ENCODE data around the gene DENND5B. TPM values are rescaled to one million over a fixed set of nuclear protein-coding genes. Genes with fewer than 3 reads are reported as not detected.

The DENND5B gene
- total RNA-seq, 4 donors from 2014 or later = 15.7 to 19.1 (median 18.5) TPM

DNA sequence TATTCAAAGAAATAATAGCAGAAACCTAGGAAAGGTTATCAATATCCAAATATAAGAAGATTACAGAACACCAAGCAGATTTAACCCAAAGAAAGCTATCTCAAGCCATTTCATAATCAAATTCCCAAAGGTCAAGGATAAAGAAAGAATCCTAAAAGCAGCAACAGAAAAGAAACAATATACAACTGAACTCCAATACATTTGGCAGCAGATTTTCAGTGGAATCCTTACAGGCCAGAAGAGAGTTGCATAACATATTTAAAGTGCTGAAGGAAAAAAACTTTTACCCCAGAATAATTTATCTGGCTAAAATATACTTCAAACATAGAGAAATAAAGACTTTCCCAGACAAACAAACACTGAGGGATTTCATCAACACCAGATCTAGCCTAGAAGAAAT, 54.3 kb downstream of the DENND5B start:
- intact Hi-C loops (cut with DNase I) = no loop called here
- DNase-seq (ENCODE audit: extremely low spot score) = no peak
- no peaks in the 10 kb centered on the region for H3K27me3 ChIP-seq
- no peaks in the 10 kb centered on the region for H3K36me3 ChIP-seq
- H3K4me3 ChIP-seq = no peak overlapping the region
- peaks cover 0 to 5% (median 0%) of the 10 kb centered on the region in 4 donors for H3K9me3 ChIP-seq
- no peak overlapping the region for H3K27ac ChIP-seq (replicated peaks in 1 of 4)
- TF ChIP-seq POLR2AphosphoS5 (IDR thresholded peaks at IDR 0.05) = no peak
- TF ChIP-seq, protein P1, sequence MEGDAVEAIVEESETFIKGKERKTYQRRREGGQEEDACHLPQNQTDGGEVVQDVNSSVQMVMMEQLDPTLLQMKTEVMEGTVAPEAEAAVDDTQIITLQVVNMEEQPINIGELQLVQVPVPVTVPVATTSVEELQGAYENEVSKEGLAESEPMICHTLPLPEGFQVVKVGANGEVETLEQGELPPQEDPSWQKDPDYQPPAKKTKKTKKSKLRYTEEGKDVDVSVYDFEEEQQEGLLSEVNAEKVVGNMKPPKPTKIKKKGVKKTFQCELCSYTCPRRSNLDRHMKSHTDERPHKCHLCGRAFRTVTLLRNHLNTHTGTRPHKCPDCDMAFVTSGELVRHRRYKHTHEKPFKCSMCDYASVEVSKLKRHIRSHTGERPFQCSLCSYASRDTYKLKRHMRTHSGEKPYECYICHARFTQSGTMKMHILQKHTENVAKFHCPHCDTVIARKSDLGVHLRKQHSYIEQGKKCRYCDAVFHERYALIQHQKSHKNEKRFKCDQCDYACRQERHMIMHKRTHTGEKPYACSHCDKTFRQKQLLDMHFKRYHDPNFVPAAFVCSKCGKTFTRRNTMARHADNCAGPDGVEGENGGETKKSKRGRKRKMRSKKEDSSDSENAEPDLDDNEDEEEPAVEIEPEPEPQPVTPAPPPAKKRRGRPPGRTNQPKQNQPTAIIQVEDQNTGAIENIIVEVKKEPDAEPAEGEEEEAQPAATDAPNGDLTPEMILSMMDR (IDR thresholded peaks at IDR 0.05) = no peak
- no peak for TF ChIP-seq EP300 (IDR thresholded peaks at IDR 0.05)
- TF ChIP-seq POLR2A (IDR thresholded peaks at IDR 0.05; ENCODE audit: low read depth) = no peak
- H3K4me1 ChIP-seq = peaks cover 9 to 32% (median 22%) of the 10 kb centered on the region in 4 donors

DNA sequence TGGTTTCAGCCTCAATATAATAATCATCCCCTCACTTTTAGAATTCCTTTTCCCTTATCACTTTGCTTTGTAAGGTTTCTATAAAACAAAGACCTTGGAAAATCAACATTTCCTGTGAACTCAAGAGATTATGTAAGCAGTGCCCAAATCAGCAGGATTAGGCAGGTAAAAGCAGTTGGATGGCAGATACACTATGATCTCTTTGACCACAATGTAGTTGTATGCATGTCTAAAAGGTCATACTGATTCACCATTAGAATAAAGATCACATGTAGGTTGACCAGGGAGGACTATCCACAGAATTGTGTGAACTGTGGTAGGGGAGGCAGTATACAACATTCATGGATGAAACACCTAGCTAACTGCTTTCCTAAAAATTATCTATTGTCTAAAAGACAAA, 57.5 kb downstream of the DENND5B start:
- Histone ChIP-seq H3K27ac (replicated peaks in 1 of 4) (no peak overlapping the region), H3K9me3 (no peaks in the 10 kb centered on the region), H3K4me1 (peaks cover 9 to 32% (median 22%) of the 10 kb centered on the region in 4 donors), H3K4me3 (no peak overlapping the region), H3K27me3 (no peaks in the 10 kb centered on the region), H3K36me3 (no peaks in the 10 kb centered on the region)
- intact Hi-C loops (cut with DNase I) = no loop called here
- DNase-seq (ENCODE audit: extremely low spot score) = no peak
- TF ChIP-seq EP300 (IDR thresholded peaks at IDR 0.05) = no peak
- TF ChIP-seq POLR2A (IDR thresholded peaks at IDR 0.05; ENCODE audit: low read depth) = no peak
- no peak for TF ChIP-seq POLR2AphosphoS5 (IDR thresholded peaks at IDR 0.05)
- TF ChIP-seq, protein P1 (IDR thresholded peaks at IDR 0.05) = no peak

DNA sequence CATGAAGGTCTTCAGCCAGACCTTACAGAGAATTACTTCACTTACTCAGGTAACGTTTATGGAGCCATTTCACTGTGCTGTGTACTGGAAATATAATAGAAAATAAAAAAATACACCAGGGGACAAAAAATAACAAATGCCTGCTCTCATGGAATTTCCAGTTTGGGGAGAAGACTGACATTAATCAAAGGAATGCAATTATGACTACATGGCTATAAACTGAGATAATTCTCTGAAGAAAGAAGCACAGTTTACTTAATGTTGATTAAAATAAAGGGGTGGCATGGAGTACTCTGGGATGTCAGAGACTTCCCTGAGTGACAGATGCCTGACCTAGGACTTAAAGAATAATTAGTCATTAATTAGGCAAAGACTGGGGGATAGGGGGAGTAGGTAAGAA, 59.0 kb downstream of the DENND5B start:
- no peak for DNase-seq (ENCODE audit: extremely low spot score)
- intact Hi-C loops (cut with DNase I) = no loop called here
- Histone ChIP-seq H3K36me3 (no peaks in the 10 kb centered on the region), H3K27ac (replicated peaks in 1 of 4) (no peak overlapping the region), H3K4me1 (peaks cover 13 to 33% (median 23%) of the 10 kb centered on the region in 4 donors), H3K4me3 (no peak overlapping the region), H3K9me3 (no peaks in the 10 kb centered on the region), H3K27me3 (no peaks in the 10 kb centered on the region)
- WGBS = 75% methylated on average over 1 of the region's 1 CpG
- TF ChIP-seq, protein P1 (IDR thresholded peaks at IDR 0.05) = no peak
- TF ChIP-seq POLR2AphosphoS5 (IDR thresholded peaks at IDR 0.05) = no peak
- no peak for TF ChIP-seq EP300 (IDR thresholded peaks at IDR 0.05)
- TF ChIP-seq POLR2A (IDR thresholded peaks at IDR 0.05; ENCODE audit: low read depth) = no peak

DNA sequence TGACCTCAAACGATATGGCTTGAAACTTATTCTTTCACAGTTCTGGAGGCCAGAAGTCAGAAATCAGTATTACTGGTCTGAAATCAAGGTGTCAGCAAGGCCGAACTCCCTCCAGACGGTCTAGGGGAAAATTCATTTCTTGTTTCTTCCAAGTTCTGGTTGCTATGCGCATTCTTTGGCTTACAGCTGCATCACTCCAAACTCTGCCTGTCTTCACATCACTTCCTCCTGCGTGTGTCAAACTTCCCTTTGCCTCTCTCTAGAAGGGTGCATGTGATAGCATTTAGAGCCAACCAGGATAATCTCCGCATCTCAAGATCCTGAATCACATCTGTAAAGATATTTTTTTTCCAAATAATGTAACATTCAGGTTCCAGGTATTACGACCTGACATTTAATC, 62.8 kb downstream of the DENND5B start:
- peaks cover 5 to 24% (median 16%) of the 10 kb centered on the region in 4 donors for H3K4me1 ChIP-seq
- H3K36me3 ChIP-seq = no peaks in the 10 kb centered on the region
- intact Hi-C loops (cut with DNase I) = no loop called here
- no peaks in the 10 kb centered on the region for H3K27me3 ChIP-seq
- TF ChIP-seq POLR2AphosphoS5 (IDR thresholded peaks at IDR 0.05) (no peak), EP300 (IDR thresholded peaks at IDR 0.05) (no peak)
- no peak overlapping the region for H3K27ac ChIP-seq (replicated peaks in 1 of 4)
- H3K4me3 ChIP-seq = no peak overlapping the region
- DNase-seq (ENCODE audit: extremely low spot score) = no peak
- H3K9me3 ChIP-seq = no peaks in the 10 kb centered on the region
- 91% methylated on average over 7 of the region's 7 CpGs for WGBS

DNA sequence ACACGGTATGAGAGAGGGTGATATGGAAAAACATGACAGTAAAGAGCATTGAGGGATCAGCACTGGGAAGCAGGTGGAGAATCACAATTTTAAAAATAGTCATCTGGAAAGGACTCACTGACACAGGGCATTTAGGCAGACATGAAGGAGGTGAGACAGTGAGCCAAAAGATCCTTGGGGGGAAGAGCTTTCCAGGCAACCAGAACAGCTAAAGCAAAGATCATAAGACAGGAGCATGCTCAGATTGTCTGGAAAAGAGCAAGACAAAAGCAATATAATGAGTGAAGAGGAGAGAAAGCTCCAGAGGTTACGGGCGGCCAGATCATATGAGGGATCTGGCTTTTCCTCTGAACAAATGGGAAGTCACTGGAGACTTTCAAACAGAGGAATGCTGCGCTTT, 63.9 kb downstream of the DENND5B start:
- Histone ChIP-seq H3K36me3 (no peaks in the 10 kb centered on the region), H3K27ac (replicated peaks in 1 of 4) (no peak overlapping the region), H3K4me3 (no peak overlapping the region), H3K4me1 (peaks cover 9 to 20% (median 17%) of the 10 kb centered on the region in 4 donors), H3K27me3 (no peaks in the 10 kb centered on the region), H3K9me3 (no peaks in the 10 kb centered on the region)
- 95% methylated on average over 4 of the region's 4 CpGs for WGBS
- intact Hi-C loops (cut with DNase I) = no loop called here
- TF ChIP-seq POLR2A (IDR thresholded peaks at IDR 0.05; ENCODE audit: low read depth) (no peak), POLR2AphosphoS5 (IDR thresholded peaks at IDR 0.05) (no peak), EP300 (IDR thresholded peaks at IDR 0.05) (no peak)
- TF ChIP-seq, protein P1 (IDR thresholded peaks at IDR 0.05) = no peak
- DNase-seq (ENCODE audit: extremely low spot score) = no peak
